NOMO-1 treated with DMSO at 0.1 percent for 48 hours (cell line): ENCODE measurements around the gene KYNU.
A peak's percentile ranks its signal among the peaks of the same experiment; 100 is the strongest.
"Not testable (repeated sequence)": the region's sequence is repeated elsewhere in the genome, so short reads cannot be mapped to it uniquely, and the experiment has no call there.

Source experiments
- DNase-seq: peaks from one replicate; lab custom pipeline; 2025; ENCODE audit not compliant: unreplicated experiment; lab: John Stamatoyannopoulos, UW

The KYNU gene

GRCh38 chr2:142997231-142997630 lies 119.8 kb downstream of the KYNU start:
- DNase-seq: no peak

- no peak for DNase-seq
These were observed 123.1 kb downstream of the KYNU start for GRCh38 chr2:143000599-143000998.

GRCh38 chr2:143001501-143001900 lies 124.0 kb downstream of the KYNU start:
- no peak for DNase-seq

- DNase-seq: no peak
These were observed 138.2 kb downstream of the KYNU start for GRCh38 chr2:143015656-143016055.

- no peak for DNase-seq
These were observed 149.1 kb downstream of the KYNU start for GRCh38 chr2:143026411-143027054.

- DNase-seq: no peak
These were observed 151.7 kb downstream of the KYNU start for GRCh38 chr2:143029141-143029540.

- peak; percentile 86 for DNase-seq
These were observed 152.7 kb downstream of the KYNU start for GRCh38 chr2:143030127-143030526.

GRCh38 chr2:143034292-143035074 lies 157.0 kb downstream of the KYNU start:
- peak; percentile 89 for DNase-seq

- DNase-seq: no peak
These were observed 174.0 kb downstream of the KYNU start for GRCh38 chr2:143051465-143051864.

- DNase-seq: not testable (repeated sequence)
These were observed 176.0 kb downstream of the KYNU start for GRCh38 chr2:143053437-143053836.

GRCh38 chr2:143056550-143056949 lies 179.1 kb downstream of the KYNU start:
- DNase-seq: no peak

GRCh38 chr2:143058851-143059250 lies 181.4 kb downstream of the KYNU start:
- DNase-seq: no peak

GRCh38 chr2:143063612-143064200 lies 186.2 kb downstream of the KYNU start:
- DNase-seq: no peak

GRCh38 chr2:143068094-143068493 lies 190.6 kb downstream of the KYNU start:
- DNase-seq: no peak

GRCh38 chr2:143068509-143068908 lies 191.0 kb downstream of the KYNU start:
- peak; percentile 96 for DNase-seq

GRCh38 chr2:143070704-143071103 lies 193.2 kb downstream of the KYNU start:
- DNase-seq: no peak

GRCh38 chr2:143071185-143071876 lies 193.9 kb downstream of the KYNU start:
- DNase-seq: no peak

- not testable (repeated sequence) for DNase-seq
These were observed 197.4 kb downstream of the KYNU start for GRCh38 chr2:143074913-143075312.

GRCh38 chr2:143075711-143076110 lies 198.2 kb downstream of the KYNU start:
- DNase-seq: no peak

GRCh38 chr2:143078104-143078503 lies 200.6 kb downstream of the KYNU start:
- no peak for DNase-seq

- DNase-seq: no peak
These were observed 204.2 kb downstream of the KYNU start for GRCh38 chr2:143081616-143082015.

GRCh38 chr2:143083636-143084035 lies 206.2 kb downstream of the KYNU start:
- peak; percentile 79 for DNase-seq
